Measurements from ENCODE around the gene ATXN7. TPM values are rescaled to one million over a fixed set of nuclear protein-coding genes. Genes with fewer than 3 reads are reported as not detected.

ATXN7 gene
- total and polyA plus RNA-seq, 2 donors (not counting 1 experiment from before 2014, with no cell fraction given), result 6.3 to 11.1 TPM

DNA sequence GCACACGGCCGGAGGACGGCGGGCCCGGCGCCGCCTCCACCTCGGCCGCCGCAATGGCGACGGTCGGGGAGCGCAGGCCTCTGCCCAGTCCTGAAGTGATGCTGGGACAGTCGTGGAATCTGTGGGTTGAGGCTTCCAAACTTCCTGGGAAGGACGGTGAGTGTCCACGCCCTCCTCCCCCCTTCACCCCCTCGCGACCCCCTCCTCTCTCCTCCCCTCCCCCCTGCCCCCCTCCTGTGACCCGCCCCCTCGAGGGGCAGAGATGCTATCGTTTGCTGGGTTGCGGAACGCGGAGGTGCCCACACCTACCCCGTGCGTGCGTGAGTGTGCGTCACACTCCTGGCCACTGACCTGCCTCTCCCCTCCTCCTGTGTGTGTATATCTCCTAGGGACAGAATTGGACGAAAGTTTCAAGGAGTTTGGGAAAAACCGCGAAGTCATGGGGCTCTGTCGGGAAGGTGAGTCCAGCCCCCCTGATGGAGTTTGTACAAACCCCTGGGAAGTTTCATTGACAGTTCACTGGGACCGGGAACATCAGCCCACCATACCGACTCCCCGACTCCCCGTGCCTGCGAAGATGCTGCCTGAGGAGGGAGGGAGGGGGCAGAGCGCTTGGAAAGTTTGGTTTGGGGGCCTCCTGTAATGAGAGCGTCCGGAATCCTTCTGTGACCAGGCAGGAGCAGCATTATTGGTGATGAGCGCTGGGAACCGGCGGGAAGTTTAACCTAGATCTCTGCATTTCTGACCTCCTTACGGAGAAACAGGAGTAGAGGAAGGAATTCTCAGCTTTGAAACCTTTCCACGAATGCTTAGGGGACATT lies 49.3 kb downstream of the ATXN7 start:
- Histone ChIP-seq H3K9me3 (ENCODE audit: control insufficient read depth, insufficient read depth, low read depth, low read length) (no peaks in the 10 kb centered on the region), H3K79me2 (ENCODE audit: control insufficient read depth, insufficient read depth, low read length) (peaks cover 26% of the 10 kb centered on the region), H3K36me3 (ENCODE audit: control insufficient read depth, insufficient read depth, low read length) (peaks cover 2% of the 10 kb centered on the region), H3K27ac (ENCODE audit: insufficient read depth, low read length) (peak overlapping the region; percentile 76), H3K4me1 (ENCODE audit: control insufficient read depth, extremely low read depth, insufficient read depth, low read length) (peaks cover 11% of the 10 kb centered on the region), H3K4me3 (replicated peaks in 1 of 4; ENCODE audit: control extremely low read depth in 1 of 4, insufficient read depth in 1 of 4, low read depth in 3 of 4, low read length in 4 of 4) (peak overlapping the region; percentile 43 to 80 (median 72)), H4K20me1 (ENCODE audit: control insufficient read depth, extremely low read depth, insufficient read depth, low read length) (no peaks in the 10 kb centered on the region), H2AFZ (ENCODE audit: low read length) (no peak overlapping the region), H3K9ac (ENCODE audit: insufficient read depth, low read length) (peak overlapping the region; percentile 95), H3K4me2 (ENCODE audit: extremely low read depth, insufficient read depth, low read length) (peak overlapping the region; percentile 93), H3K27me3 (ENCODE audit: control insufficient read depth, insufficient read depth, low read length) (no peaks in the 10 kb centered on the region)
- DNase-seq (ENCODE audit: low read depth in 2 of 2), result peak; percentile 52 to 77
- TF ChIP-seq, protein P1, sequence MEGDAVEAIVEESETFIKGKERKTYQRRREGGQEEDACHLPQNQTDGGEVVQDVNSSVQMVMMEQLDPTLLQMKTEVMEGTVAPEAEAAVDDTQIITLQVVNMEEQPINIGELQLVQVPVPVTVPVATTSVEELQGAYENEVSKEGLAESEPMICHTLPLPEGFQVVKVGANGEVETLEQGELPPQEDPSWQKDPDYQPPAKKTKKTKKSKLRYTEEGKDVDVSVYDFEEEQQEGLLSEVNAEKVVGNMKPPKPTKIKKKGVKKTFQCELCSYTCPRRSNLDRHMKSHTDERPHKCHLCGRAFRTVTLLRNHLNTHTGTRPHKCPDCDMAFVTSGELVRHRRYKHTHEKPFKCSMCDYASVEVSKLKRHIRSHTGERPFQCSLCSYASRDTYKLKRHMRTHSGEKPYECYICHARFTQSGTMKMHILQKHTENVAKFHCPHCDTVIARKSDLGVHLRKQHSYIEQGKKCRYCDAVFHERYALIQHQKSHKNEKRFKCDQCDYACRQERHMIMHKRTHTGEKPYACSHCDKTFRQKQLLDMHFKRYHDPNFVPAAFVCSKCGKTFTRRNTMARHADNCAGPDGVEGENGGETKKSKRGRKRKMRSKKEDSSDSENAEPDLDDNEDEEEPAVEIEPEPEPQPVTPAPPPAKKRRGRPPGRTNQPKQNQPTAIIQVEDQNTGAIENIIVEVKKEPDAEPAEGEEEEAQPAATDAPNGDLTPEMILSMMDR (conservative IDR thresholded peaks at IDR 0.05 in 1 of 2, IDR thresholded peaks at IDR 0.05 in 1 of 2; ENCODE audit: low read depth in 1 of 2, low read length in 2 of 2), result no peak
- no peak for TF ChIP-seq EZH2 (IDR thresholded peaks at IDR 0.05; ENCODE audit: low read length, missing control alignments)

DNA sequence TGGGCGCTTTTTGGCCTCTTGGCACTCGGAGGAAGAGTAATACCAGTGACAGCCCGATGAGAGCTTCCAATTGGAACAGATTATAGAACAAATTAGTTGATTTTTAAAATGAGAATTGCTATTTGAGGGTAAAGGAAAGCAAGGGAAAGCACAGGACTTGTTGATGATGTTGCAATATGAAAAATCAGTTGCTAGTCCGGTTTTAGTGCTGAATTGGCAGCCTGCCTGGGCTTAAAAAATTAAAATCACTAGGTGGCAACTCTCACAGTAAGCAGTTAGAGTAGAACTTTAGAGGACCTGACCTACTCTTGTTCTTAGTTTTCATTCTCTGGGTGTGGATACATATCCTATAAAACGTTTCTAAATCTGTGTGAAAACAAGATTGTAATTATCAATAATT lies 50.6 kb downstream of the ATXN7 start:
- Histone ChIP-seq H3K9me3 (ENCODE audit: control insufficient read depth, insufficient read depth, low read depth, low read length) (no peaks in the 10 kb centered on the region), H3K4me1 (ENCODE audit: control insufficient read depth, extremely low read depth, insufficient read depth, low read length) (peaks cover 10% of the 10 kb centered on the region), H2AFZ (ENCODE audit: low read length) (no peak overlapping the region), H3K27me3 (ENCODE audit: control insufficient read depth, insufficient read depth, low read length) (no peaks in the 10 kb centered on the region), H4K20me1 (ENCODE audit: control insufficient read depth, extremely low read depth, insufficient read depth, low read length) (no peaks in the 10 kb centered on the region), H3K27ac (ENCODE audit: insufficient read depth, low read length) (no peak overlapping the region), H3K9ac (ENCODE audit: insufficient read depth, low read length) (no peak overlapping the region), H3K36me3 (ENCODE audit: control insufficient read depth, insufficient read depth, low read length) (peaks cover 2% of the 10 kb centered on the region), H3K4me2 (ENCODE audit: extremely low read depth, insufficient read depth, low read length) (peak overlapping the region; percentile 25), H3K79me2 (ENCODE audit: control insufficient read depth, insufficient read depth, low read length) (peaks cover 29% of the 10 kb centered on the region), H3K4me3 (replicated peaks in 1 of 4; ENCODE audit: control extremely low read depth in 1 of 4, insufficient read depth in 1 of 4, low read depth in 3 of 4, low read length in 4 of 4) (peak overlapping the region in 1 of 4 experiments; percentile 76)
- TF ChIP-seq, protein P1 (conservative IDR thresholded peaks at IDR 0.05 in 1 of 2, IDR thresholded peaks at IDR 0.05 in 1 of 2; ENCODE audit: low read depth in 1 of 2, low read length in 2 of 2), result no peak
- no peak for TF ChIP-seq EZH2 (IDR thresholded peaks at IDR 0.05; ENCODE audit: low read length, missing control alignments)
- DNase-seq (ENCODE audit: low read depth in 2 of 2), result peak in 1 of 2 donors; percentile 76

DNA sequence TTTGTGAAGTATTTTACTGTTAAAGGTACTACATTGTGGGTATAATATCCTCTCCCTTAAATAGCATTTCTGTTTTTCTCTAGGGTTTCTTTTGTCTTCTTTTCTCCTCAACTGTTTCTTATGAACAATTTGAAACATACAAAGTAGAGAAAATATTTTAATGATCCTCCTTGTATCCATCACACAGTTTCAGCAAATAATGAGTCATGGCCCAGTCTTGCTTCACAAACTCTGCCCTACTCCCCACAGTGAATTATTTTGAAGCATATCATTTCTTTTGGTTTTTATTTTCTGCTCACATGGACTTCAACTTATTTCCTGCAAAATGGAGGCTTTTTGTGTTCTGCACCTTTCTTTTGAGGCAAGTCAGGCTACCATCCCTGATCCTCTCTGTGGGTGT lies 54.7 kb downstream of the ATXN7 start:
- Histone ChIP-seq H3K4me1 (ENCODE audit: control insufficient read depth, extremely low read depth, insufficient read depth, low read length) (peaks cover 4% of the 10 kb centered on the region), H3K9ac (ENCODE audit: insufficient read depth, low read length) (no peak overlapping the region), H2AFZ (ENCODE audit: low read length) (no peak overlapping the region), H3K79me2 (ENCODE audit: control insufficient read depth, insufficient read depth, low read length) (peaks cover 26% of the 10 kb centered on the region), H3K9me3 (ENCODE audit: control insufficient read depth, insufficient read depth, low read depth, low read length) (no peaks in the 10 kb centered on the region), H4K20me1 (ENCODE audit: control insufficient read depth, extremely low read depth, insufficient read depth, low read length) (no peaks in the 10 kb centered on the region), H3K4me2 (ENCODE audit: extremely low read depth, insufficient read depth, low read length) (no peak overlapping the region), H3K36me3 (ENCODE audit: control insufficient read depth, insufficient read depth, low read length) (peaks cover 5% of the 10 kb centered on the region), H3K27ac (ENCODE audit: insufficient read depth, low read length) (no peak overlapping the region), H3K27me3 (ENCODE audit: control insufficient read depth, insufficient read depth, low read length) (no peaks in the 10 kb centered on the region), H3K4me3 (replicated peaks in 1 of 4; ENCODE audit: control extremely low read depth in 1 of 4, insufficient read depth in 1 of 4, low read depth in 3 of 4, low read length in 4 of 4) (no peak overlapping the region)
- DNase-seq (ENCODE audit: low read depth in 2 of 2), result peak; percentile 41 to 63
- TF ChIP-seq, protein P1 (conservative IDR thresholded peaks at IDR 0.05 in 1 of 2, IDR thresholded peaks at IDR 0.05 in 1 of 2; ENCODE audit: low read depth in 1 of 2, low read length in 2 of 2), result no peak
- TF ChIP-seq EZH2 (IDR thresholded peaks at IDR 0.05; ENCODE audit: low read length, missing control alignments), result no peak

All from fibroblast of lung (primary cell).